GM15510 (cell line): ENCODE measurements around the gene FRMD3.

Experiments used
- POLR2A ChIP-seq: IDR thresholded peaks from 3 replicates; pipeline ENCODE4 v1.6.1; 2011; ENCODE audit warnings: borderline replicate concordance; ENCODE audit not compliant: insufficient read length; ENCODE audit errors: extremely low read depth

The FRMD3 gene

GRCh38 chr9:83218411-83219090 lies 319.6 kb downstream of the FRMD3 start:
- TF ChIP-seq POLR2A, result no peak

- TF ChIP-seq POLR2A, result no peak
Observed at GRCh38 chr9:83209188-83209731, 328.9 kb downstream of the FRMD3 start.

- no peak for TF ChIP-seq POLR2A
Observed at GRCh38 chr9:83208065-83208850, 329.9 kb downstream of the FRMD3 start.

GRCh38 chr9:83204047-83204446 lies 334.2 kb downstream of the FRMD3 start:
- no peak for TF ChIP-seq POLR2A

GRCh38 chr9:83200531-83200930 lies 337.7 kb downstream of the FRMD3 start:
- TF ChIP-seq POLR2A, result no peak

- no peak for TF ChIP-seq POLR2A
Observed at GRCh38 chr9:83199832-83200231, 338.4 kb downstream of the FRMD3 start.

- TF ChIP-seq POLR2A, result no peak
Observed at GRCh38 chr9:83199240-83199639, 339.0 kb downstream of the FRMD3 start.

GRCh38 chr9:83198371-83198770 lies 339.8 kb downstream of the FRMD3 start:
- TF ChIP-seq POLR2A, result no peak

GRCh38 chr9:83197591-83197990 lies 340.6 kb downstream of the FRMD3 start:
- no peak for TF ChIP-seq POLR2A

GRCh38 chr9:83196946-83197345 lies 341.3 kb downstream of the FRMD3 start:
- no peak for TF ChIP-seq POLR2A
